ENCODE data around the gene SLC30A7.

GRCh38 chr1:100988121-100988520 is 92.2 kb downstream of the SLC30A7 start:
- TF ChIP-seq POLR2AphosphoS5 (IDR thresholded peaks at IDR 0.05; ENCODE audit: insufficient read depth in 1 of 2, low read depth in 1 of 2) (no peak), CTCF (IDR thresholded peaks at IDR 0.05) (no peak), POLR2A (IDR thresholded peaks at IDR 0.05) (no peak)
